Adipocyte (in vitro differentiated cells): ENCODE measurements around the gene CEP43.

ENCODE experiments used
- DNase-seq: peaks from one replicate; pipeline ENCODE4 v3.0.0-alpha.2; 2015; ENCODE audit warnings: low read depth
- H3K27me3 ChIP-seq: replicated peaks from 2 replicates; pipeline ENCODE4 v1.7.0; 2013; ENCODE audit warnings: mild to moderate bottlenecking, low read length, moderate library complexity; ENCODE audit not compliant: control insufficient read depth, insufficient read depth
- H3K36me3 ChIP-seq: 2 replicates; pipeline ENCODE4 v1.7.0; 2013; ENCODE audit warnings: low read length, mild to moderate bottlenecking, moderate library complexity; ENCODE audit not compliant: control insufficient read depth, insufficient read depth, severe bottlenecking
- H3K4me1 ChIP-seq: 2 replicates; pipeline ENCODE4 v1.7.0; 2013; ENCODE audit warnings: mild to moderate bottlenecking, low read length, moderate library complexity; ENCODE audit not compliant: control insufficient read depth, insufficient read depth
- H3K4me3 ChIP-seq: 2 replicates; pipeline ENCODE4 v1.7.0; 2013; ENCODE audit warnings: mild to moderate bottlenecking, low read length, moderate library complexity
- H3K9ac ChIP-seq: 2 replicates; pipeline ENCODE4 v1.7.0; 2013; ENCODE audit warnings: mild to moderate bottlenecking, low read length, moderate library complexity
- H3K9me3 ChIP-seq: 2 replicates; pipeline ENCODE4 v1.7.0; 2013; ENCODE audit warnings: mild to moderate bottlenecking, low read length, moderate library complexity; ENCODE audit not compliant: control insufficient read depth

Gene CEP43

GRCh38 chr6:166955865-166956443 lies 43.2 kb upstream of the CEP43 start:
- no peaks in the 10 kb centered on the region for H3K9me3 ChIP-seq
- peaks cover 8% of the 10 kb centered on the region for H3K4me1 ChIP-seq
- H3K4me3 ChIP-seq, result peak overlapping the region; percentile 89
- peak overlapping the region; percentile 86 for H3K9ac ChIP-seq
- DNase-seq, result no peak
- H3K27me3 ChIP-seq, result no peaks in the 10 kb centered on the region
- no peaks in the 10 kb centered on the region for H3K36me3 ChIP-seq

GRCh38 chr6:166956444-166957086 lies 42.6 kb upstream of the CEP43 start, which contains the start of gene RNASET2:
Gene RNASET2 (minus strand): TSS chr6:166956550. CDS start chr6:166956182, 368 bp downstream.
- DNase-seq, result peak; percentile 98
- Histone ChIP-seq H3K4me1 (peaks cover 8% of the 10 kb centered on the region), H3K36me3 (no peaks in the 10 kb centered on the region), H3K4me3 (peak within 1 kb of the TSS; percentile 89), H3K9ac (peak within 1 kb of the TSS; percentile 86), H3K27me3 (no peaks in the 10 kb centered on the region), H3K9me3 (no peaks in the 10 kb centered on the region)

- DNase-seq, result no peak
- H3K4me3 ChIP-seq, result peak overlapping the region; percentile 89
- no peaks in the 10 kb centered on the region for H3K27me3 ChIP-seq
- no peaks in the 10 kb centered on the region for H3K9me3 ChIP-seq
- peak overlapping the region; percentile 86 for H3K9ac ChIP-seq
- H3K4me1 ChIP-seq, result peaks cover 8% of the 10 kb centered on the region
- no peaks in the 10 kb centered on the region for H3K36me3 ChIP-seq
Measured at GRCh38 chr6:166957087-166957804, 42.0 kb upstream of the CEP43 start.

GRCh38 chr6:166957805-166958076 lies 41.5 kb upstream of the CEP43 start:
- DNase-seq, result no peak
- Histone ChIP-seq H3K27me3 (no peaks in the 10 kb centered on the region), H3K9me3 (no peaks in the 10 kb centered on the region), H3K36me3 (no peaks in the 10 kb centered on the region), H3K4me3 (no peak overlapping the region), H3K4me1 (peaks cover 8% of the 10 kb centered on the region), H3K9ac (no peak overlapping the region)

- DNase-seq, result no peak
- no peak overlapping the region for H3K9ac ChIP-seq
Measured at GRCh38 chr6:166958926-166959861, 40.0 kb upstream of the CEP43 start.

GRCh38 chr6:166959911-166960608 lies 39.1 kb upstream of the CEP43 start:
- Histone ChIP-seq H3K9me3 (no peaks in the 10 kb centered on the region), H3K4me3 (no peak overlapping the region), H3K36me3 (no peaks in the 10 kb centered on the region), H3K4me1 (peaks cover 8% of the 10 kb centered on the region), H3K9ac (no peak overlapping the region), H3K27me3 (no peaks in the 10 kb centered on the region)
- no peak for DNase-seq

More at GRCh38 chr6:166958926-166959861, 40.0 kb upstream of the CEP43 start:
- no peak overlapping the region for H3K4me3 ChIP-seq
- H3K36me3 ChIP-seq, result no peaks in the 10 kb centered on the region
- no peaks in the 10 kb centered on the region for H3K27me3 ChIP-seq
- H3K4me1 ChIP-seq, result peaks cover 8% of the 10 kb centered on the region
- no peaks in the 10 kb centered on the region for H3K9me3 ChIP-seq

GRCh38 chr6:166960609-166960978 lies 38.6 kb upstream of the CEP43 start:
- DNase-seq, result no peak
- Histone ChIP-seq H3K9me3 (no peaks in the 10 kb centered on the region), H3K36me3 (no peaks in the 10 kb centered on the region), H3K4me1 (peaks cover 4% of the 10 kb centered on the region), H3K9ac (no peak overlapping the region), H3K27me3 (no peaks in the 10 kb centered on the region), H3K4me3 (no peak overlapping the region)

- Histone ChIP-seq H3K4me3 (no peak overlapping the region), H3K27me3 (no peaks in the 10 kb centered on the region), H3K9ac (no peak overlapping the region), H3K9me3 (no peaks in the 10 kb centered on the region), H3K36me3 (no peaks in the 10 kb centered on the region), H3K4me1 (no peaks in the 10 kb centered on the region)
- DNase-seq, result no peak
Measured at GRCh38 chr6:166966268-166966667, 32.9 kb upstream of the CEP43 start.

- Histone ChIP-seq H3K27me3 (no peaks in the 10 kb centered on the region), H3K9me3 (no peaks in the 10 kb centered on the region), H3K36me3 (no peaks in the 10 kb centered on the region), H3K4me1 (no peaks in the 10 kb centered on the region), H3K4me3 (no peak overlapping the region), H3K9ac (no peak overlapping the region)
- DNase-seq, result peak; percentile 17
Measured at GRCh38 chr6:166969390-166970002, 29.7 kb upstream of the CEP43 start.

- Histone ChIP-seq H3K9me3 (no peaks in the 10 kb centered on the region), H3K4me3 (no peak overlapping the region), H3K36me3 (no peaks in the 10 kb centered on the region), H3K9ac (no peak overlapping the region), H3K27me3 (no peaks in the 10 kb centered on the region), H3K4me1 (no peaks in the 10 kb centered on the region)
- DNase-seq, result no peak
Measured at GRCh38 chr6:166970091-166970490, 29.1 kb upstream of the CEP43 start.
